Measurements from ENCODE around the gene HTR7. TPM values are rescaled to one million over a fixed set of nuclear protein-coding genes. Genes with fewer than 3 reads are reported as not detected.

The HTR7 gene
- total and polyA plus RNA-seq, 10 donors: 0.13 to 1.1 (median 0.73) TPM

GRCh38 chr10:90800232-90800796, 57.5 kb downstream of the HTR7 start:
- H3K27me3 ChIP-seq (replicated peaks in 1 of 7): no peaks in the 10 kb centered on the region
- no peaks in the 10 kb centered on the region for H3K4me1 ChIP-seq
- no peak overlapping the region for H3K4me3 ChIP-seq
- H3K9me3 ChIP-seq: peaks cover 0 to 26% (median 7%) of the 10 kb centered on the region in 8 donors
- intact Hi-C loops (cut with DNase I; ENCODE audit: low total_unique reads): no loop called here
- TF ChIP-seq CTCF (IDR thresholded peaks at IDR 0.05 in 8 of 11, conservative IDR thresholded peaks at IDR 0.05 in 3 of 11): no peak
- no peak for TF ChIP-seq POLR2A (IDR thresholded peaks at IDR 0.05)
- no peak for TF ChIP-seq POLR2AphosphoS5 (IDR thresholded peaks at IDR 0.05)
- no peak overlapping the region for H3K27ac ChIP-seq
- no peaks in the 10 kb centered on the region for H3K36me3 ChIP-seq
- WGBS, 5 donors: 67 to 88% (median 84%) methylated on average over 5 of the region's 5 CpGs
- no peak for DNase-seq

GRCh38 chr10:90799172-90799571, 58.7 kb downstream of the HTR7 start:
- WGBS, 5 donors: 88 to 99% (median 93%) methylated on average over 3 of the region's 3 CpGs

GRCh38 chr10:90798482-90798881, 59.4 kb downstream of the HTR7 start:
- no peak for TF ChIP-seq POLR2A (IDR thresholded peaks at IDR 0.05)
- no peak for TF ChIP-seq POLR2AphosphoS5 (IDR thresholded peaks at IDR 0.05)
- no peak for TF ChIP-seq CTCF (IDR thresholded peaks at IDR 0.05 in 8 of 11, conservative IDR thresholded peaks at IDR 0.05 in 3 of 11)
- peaks cover 0 to 18% (median 6%) of the 10 kb centered on the region in 8 donors for H3K9me3 ChIP-seq
- H3K27me3 ChIP-seq (replicated peaks in 1 of 7): no peaks in the 10 kb centered on the region
- no peak overlapping the region for H3K27ac ChIP-seq
- no peaks in the 10 kb centered on the region for H3K36me3 ChIP-seq
- intact Hi-C loops (cut with DNase I; ENCODE audit: low total_unique reads): no loop called here
- DNase-seq: no peak
- no peaks in the 10 kb centered on the region for H3K4me1 ChIP-seq
- no peak overlapping the region for H3K4me3 ChIP-seq

More at GRCh38 chr10:90799172-90799571, 58.7 kb downstream of the HTR7 start:
- Histone ChIP-seq H3K4me3 (no peak overlapping the region), H3K9me3 (peaks cover 0 to 23% (median 7%) of the 10 kb centered on the region in 8 donors), H3K36me3 (no peaks in the 10 kb centered on the region), H3K27ac (no peak overlapping the region), H3K4me1 (no peaks in the 10 kb centered on the region), H3K27me3 (replicated peaks in 1 of 7) (no peaks in the 10 kb centered on the region)
- TF ChIP-seq CTCF (IDR thresholded peaks at IDR 0.05 in 8 of 11, conservative IDR thresholded peaks at IDR 0.05 in 3 of 11) (no peak), POLR2A (IDR thresholded peaks at IDR 0.05) (no peak), POLR2AphosphoS5 (IDR thresholded peaks at IDR 0.05) (no peak)
- intact Hi-C loops (cut with DNase I; ENCODE audit: low total_unique reads): no loop called here
- DNase-seq: no peak

GRCh38 chr10:90790422-90790821, 67.4 kb downstream of the HTR7 start:
- Histone ChIP-seq H3K36me3 (no peaks in the 10 kb centered on the region), H3K27ac (no peak overlapping the region), H3K9me3 (peaks cover 0 to 4% (median 0%) of the 10 kb centered on the region in 8 donors), H3K27me3 (replicated peaks in 1 of 7) (peaks cover 0 to 5% (median 0%) of the 10 kb centered on the region in 7 donors), H3K4me3 (no peak overlapping the region), H3K4me1 (peaks cover 0 to 10% (median 0%) of the 10 kb centered on the region in 6 donors)
- no peak for DNase-seq
- no peak for TF ChIP-seq POLR2A (IDR thresholded peaks at IDR 0.05)
- no peak for TF ChIP-seq CTCF (IDR thresholded peaks at IDR 0.05 in 8 of 11, conservative IDR thresholded peaks at IDR 0.05 in 3 of 11)
- TF ChIP-seq POLR2AphosphoS5 (IDR thresholded peaks at IDR 0.05): no peak
- intact Hi-C loops (cut with DNase I; ENCODE audit: low total_unique reads): no loop called here
- 73 to 89% (median 87%) methylated on average over 2 of the region's 2 CpGs for WGBS, 5 donors
